SU-DHL-6 (cell line): Measurements from ENCODE around the gene BIN1.

Experiments
- H2AFZ ChIP-seq: fragments of 200-600 bp; sonication (generic); 2 replicates; pipeline ENCODE4 v1.6.1; 2014; ENCODE audit warnings: low read depth, mild to moderate bottlenecking, moderate library complexity, mixed read lengths, antibody characterized with exemption, low read length; ENCODE audit not compliant: severe bottlenecking
- H3F3A ChIP-seq: fragments of 200-600 bp; shearing (Covaris generic); 2 replicates; pipeline ENCODE4 v1.6.0; 2016; ENCODE audit warnings: antibody characterized with exemption, mild to moderate bottlenecking; ENCODE audit not compliant: insufficient read depth
- H3K27ac ChIP-seq: fragments of 200-600 bp; sonication (generic); 2 replicates; pipeline ENCODE4 v1.5.1; 2016; ENCODE audit warnings: low read depth, mild to moderate bottlenecking, low read length, moderate library complexity, mixed read lengths
- H3K27me3 ChIP-seq: fragments of 200-600 bp; sonication (generic), shearing (Covaris generic); 2 replicates; pipeline ENCODE4 v1.6.0; 2014; ENCODE audit warnings: mild to moderate bottlenecking, low read length
- H3K36me3 ChIP-seq: fragments of 200-600 bp; sonication (generic); 2 replicates; pipeline ENCODE4 v1.6.1; 2014; ENCODE audit warnings: mild to moderate bottlenecking, low read length, mixed read lengths
- H3K4me2 ChIP-seq: fragments of 300-600, 200-600 bp; shearing (Covaris generic), sonication (generic); 2 replicates; pipeline ENCODE4 v1.6.0; 2014; ENCODE audit warnings: low read length, low read depth, mild to moderate bottlenecking; ENCODE audit not compliant: poor library complexity, severe bottlenecking
- H3K4me3 ChIP-seq: fragments of 200-600 bp; sonication (generic); 2 replicates; pipeline ENCODE4 v1.5.1; 2014; ENCODE audit warnings: antibody characterized with exemption, low read length, mild to moderate bottlenecking, mixed read lengths; ENCODE audit not compliant: insufficient read depth, poor library complexity, severe bottlenecking
- H3K79me2 ChIP-seq: fragments of 200-600 bp; sonication (generic); 2 replicates; pipeline ENCODE4 v1.6.1; 2014; ENCODE audit warnings: mild to moderate bottlenecking, low read length, moderate library complexity; ENCODE audit not compliant: insufficient read depth
- H3K9ac ChIP-seq: fragments of 200-600 bp; sonication (generic); 2 replicates; pipeline ENCODE4 v1.7.0; 2014; ENCODE audit warnings: mild to moderate bottlenecking, low read length
- H3K9me2 ChIP-seq: fragments of 200-600 bp; sonication (generic); replicated peaks from 2 replicates; pipeline ENCODE4 v1.6.1; 2014; ENCODE audit warnings: low read length; ENCODE audit not compliant: insufficient read depth
- H3K9me3 ChIP-seq: fragments of 200-600 bp; sonication (generic); 2 replicates; pipeline ENCODE4 v1.6.1; 2014; ENCODE audit warnings: low read length, mixed read lengths; ENCODE audit not compliant: insufficient read depth
- H4K20me1 ChIP-seq: fragments of 200-600 bp; sonication (generic); 2 replicates; pipeline ENCODE4 v1.6.1; 2014; ENCODE audit warnings: low read depth, mild to moderate bottlenecking, antibody characterized with exemption, low read length, moderate library complexity, mixed read lengths
- CTCF ChIP-seq: fragments of 200-600 bp; sonication (generic); IDR thresholded peaks from one replicate; pipeline ENCODE4 v1.5.1; 2017; ENCODE audit warnings: antibody characterized with exemption, mild to moderate bottlenecking, low read length, moderate library complexity; ENCODE audit not compliant: insufficient read depth, poor library complexity, severe bottlenecking
- EZH2phosphoT487 ChIP-seq: fragments of 200-600 bp; sonication (generic), shearing (Covaris generic); conservative IDR thresholded peaks from 2 replicates; pipeline ENCODE4 v1.6.1; 2018; ENCODE audit warnings: mild to moderate bottlenecking, antibody characterized with exemption, low read length, moderate library complexity, mixed read lengths

The BIN1 gene

GRCh38 chr2:127094509-127095366 is 12.2 kb downstream of the BIN1 start:
- no peaks in the 10 kb centered on the region for H3K9me3 ChIP-seq
- H3K79me2 ChIP-seq = no peaks in the 10 kb centered on the region
- no peaks in the 10 kb centered on the region for H3F3A ChIP-seq
- H3K9me2 ChIP-seq = no peaks in the 10 kb centered on the region
- no peak overlapping the region for H2AFZ ChIP-seq
- no peak overlapping the region for H3K4me3 ChIP-seq
- no peak overlapping the region for H3K27ac ChIP-seq
- no peaks in the 10 kb centered on the region for H3K27me3 ChIP-seq
- no peaks in the 10 kb centered on the region for H4K20me1 ChIP-seq
- H3K36me3 ChIP-seq = no peaks in the 10 kb centered on the region
- no peak overlapping the region for H3K9ac ChIP-seq
- TF ChIP-seq EZH2phosphoT487 (no peak), CTCF (no peak)
- H3K4me2 ChIP-seq = no peak overlapping the region

DNA sequence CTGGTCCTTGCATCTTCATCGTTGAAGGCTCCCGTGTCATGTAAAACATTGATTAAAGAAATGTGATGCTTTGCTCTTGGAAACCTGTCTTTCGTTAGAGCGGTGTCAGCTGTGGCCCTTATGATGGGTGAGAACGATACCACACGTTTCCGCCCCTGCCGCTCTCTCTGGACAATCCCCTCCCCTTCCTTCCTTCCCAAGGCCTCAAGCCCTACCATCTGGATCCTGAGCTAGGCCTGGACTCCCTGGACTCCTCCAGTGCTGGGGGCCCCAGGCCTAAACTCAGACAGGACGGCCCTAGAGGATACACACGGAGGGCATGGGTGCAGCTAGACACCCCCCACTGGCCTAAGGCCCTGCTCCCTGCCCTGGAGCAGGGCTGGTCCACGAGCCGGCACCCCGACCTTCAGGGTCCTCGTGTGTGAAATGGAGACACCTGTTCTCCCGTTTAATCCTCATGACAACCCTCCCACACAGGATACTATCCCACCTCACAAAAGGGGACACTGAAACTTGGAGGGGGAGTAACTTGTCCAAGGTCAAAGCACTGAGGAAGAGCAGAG is 13.2 kb downstream of the BIN1 start:
- Histone ChIP-seq H3K4me2 (no peak overlapping the region), H3K27ac (no peak overlapping the region), H2AFZ (no peak overlapping the region), H3K27me3 (no peaks in the 10 kb centered on the region), H3K4me3 (no peak overlapping the region), H3K9ac (no peak overlapping the region), H3K9me3 (no peaks in the 10 kb centered on the region), H3K36me3 (no peaks in the 10 kb centered on the region), H4K20me1 (no peaks in the 10 kb centered on the region), H3K79me2 (no peaks in the 10 kb centered on the region), H3F3A (no peaks in the 10 kb centered on the region), H3K9me2 (no peaks in the 10 kb centered on the region)
- TF ChIP-seq CTCF (no peak), EZH2phosphoT487 (no peak)

GRCh38 chr2:127092901-127093516 is 13.9 kb downstream of the BIN1 start:
- H3K9ac ChIP-seq = no peak overlapping the region
- H3K27ac ChIP-seq = no peak overlapping the region

More at GRCh38 chr2:127092901-127093516, 13.9 kb downstream of the BIN1 start:
- Histone ChIP-seq H3K27me3 (no peaks in the 10 kb centered on the region), H3K36me3 (no peaks in the 10 kb centered on the region), H3K9me3 (no peaks in the 10 kb centered on the region), H2AFZ (no peak overlapping the region), H3K4me3 (no peak overlapping the region), H3K9me2 (no peaks in the 10 kb centered on the region), H3F3A (no peaks in the 10 kb centered on the region), H3K4me2 (no peak overlapping the region), H4K20me1 (no peaks in the 10 kb centered on the region), H3K79me2 (no peaks in the 10 kb centered on the region)
- TF ChIP-seq CTCF = no peak
- TF ChIP-seq EZH2phosphoT487 = no peak
